HG03066 (cell line): ENCODE data around the gene P4HA1.
A peak's percentile ranks its signal among the peaks of the same experiment; 100 is the strongest.
"Not testable (repeated sequence)": the region's sequence is repeated elsewhere in the genome, so short reads cannot be mapped to it uniquely, and the experiment has no call there.

ENCODE experiments used
- ATAC-seq: cut with Tn5 transposase; IDR thresholded peaks from one replicate; pipeline ENCODE4 v1.9.1; 2021; ENCODE audit warnings: low read depth; ENCODE audit not compliant: unreplicated experiment

P4HA1 gene

DNA sequence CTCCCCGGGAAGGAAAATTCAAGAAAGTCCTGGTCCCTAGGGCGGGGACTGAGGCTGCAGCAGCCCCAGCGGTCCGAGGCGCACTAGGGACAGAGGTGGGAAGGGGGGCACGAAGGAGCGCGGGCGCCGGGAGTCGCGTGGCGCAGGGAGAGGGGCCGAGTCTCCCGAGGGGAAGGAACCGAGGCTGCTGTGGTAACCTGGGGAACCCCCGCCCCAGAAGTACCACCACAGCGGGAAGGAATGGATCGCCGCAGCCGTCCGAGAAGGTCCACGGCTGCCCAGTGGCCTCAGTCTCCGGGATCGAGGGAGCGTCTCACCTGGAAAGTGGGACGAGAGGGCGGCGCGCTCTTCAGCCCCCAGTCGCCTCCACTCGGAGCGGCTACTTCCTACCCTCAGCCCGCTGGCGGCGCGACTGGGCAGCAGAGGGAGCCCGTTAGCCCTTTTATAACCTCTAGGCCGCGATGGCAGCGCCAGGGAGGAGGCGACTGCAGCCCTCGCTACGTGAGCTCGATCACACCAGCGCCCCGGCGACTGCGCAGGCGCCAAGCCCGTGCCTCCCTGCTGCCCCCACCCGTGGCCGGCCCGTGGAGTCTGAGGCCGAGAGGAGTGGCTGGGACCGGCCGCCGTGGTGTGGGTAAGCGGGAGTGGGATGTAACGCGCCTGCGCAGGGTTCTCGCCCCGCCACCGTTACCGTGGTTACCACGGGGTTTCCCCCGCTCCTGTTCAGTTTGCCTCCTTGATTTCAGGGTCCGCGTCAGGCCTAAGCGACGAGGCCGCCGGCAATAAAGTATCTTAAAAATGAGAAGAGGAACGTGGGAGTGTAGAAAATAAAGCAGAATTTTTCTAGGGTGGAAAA is at the start of gene P4HA1:
Gene P4HA1 (minus strand): TSS at position 418 of the 856 bp plus-strand sequence. CDS start 21,983 bp downstream, outside the sequence.
- ATAC-seq = peak; percentile 79

DNA sequence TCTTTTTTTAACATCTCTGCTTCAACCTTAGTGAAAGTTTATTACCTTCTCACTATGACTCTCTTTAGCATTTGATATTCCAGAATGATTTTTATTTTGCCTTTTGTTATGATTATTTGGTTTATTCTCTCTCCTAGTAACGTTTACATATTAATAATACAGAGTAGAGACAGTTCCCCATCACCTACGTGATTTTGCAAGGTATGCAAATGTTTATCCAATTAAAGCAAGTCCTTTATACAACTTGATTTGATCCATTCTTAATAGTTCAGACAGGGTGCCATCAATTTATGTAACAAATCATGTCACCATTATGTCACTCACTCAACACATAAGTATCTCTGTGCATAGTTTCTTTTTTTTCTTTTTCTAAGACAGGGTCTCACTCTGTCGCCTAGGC is 44.9 kb upstream of the P4HA1 start:
- ATAC-seq = no peak

DNA sequence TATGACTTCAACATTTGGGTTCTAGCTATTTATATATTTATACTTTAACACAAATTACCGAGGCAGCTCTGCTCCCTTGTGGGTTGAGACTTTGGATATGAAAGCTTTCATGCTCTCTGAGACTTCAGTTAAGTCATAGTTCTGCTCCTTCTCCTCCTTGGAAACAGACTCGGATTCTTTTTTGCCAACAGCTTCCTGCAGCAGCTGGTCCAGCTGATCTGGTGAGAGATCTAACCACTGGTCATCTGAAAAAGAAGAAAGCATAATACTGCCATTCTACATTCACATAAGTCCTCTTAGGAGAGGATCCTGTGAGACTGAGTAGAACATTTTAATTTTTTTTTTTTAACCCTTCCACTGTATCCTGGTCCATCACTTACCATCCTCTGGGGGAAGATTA is 42.6 kb upstream of the P4HA1 start:
- no peak for ATAC-seq

GRCh38 chr10:73136627-73137026 is 40.0 kb upstream of the P4HA1 start:
- no peak for ATAC-seq

- ATAC-seq = no peak
These were observed 38.1 kb upstream of the P4HA1 start for GRCh38 chr10:73134727-73135126.

DNA sequence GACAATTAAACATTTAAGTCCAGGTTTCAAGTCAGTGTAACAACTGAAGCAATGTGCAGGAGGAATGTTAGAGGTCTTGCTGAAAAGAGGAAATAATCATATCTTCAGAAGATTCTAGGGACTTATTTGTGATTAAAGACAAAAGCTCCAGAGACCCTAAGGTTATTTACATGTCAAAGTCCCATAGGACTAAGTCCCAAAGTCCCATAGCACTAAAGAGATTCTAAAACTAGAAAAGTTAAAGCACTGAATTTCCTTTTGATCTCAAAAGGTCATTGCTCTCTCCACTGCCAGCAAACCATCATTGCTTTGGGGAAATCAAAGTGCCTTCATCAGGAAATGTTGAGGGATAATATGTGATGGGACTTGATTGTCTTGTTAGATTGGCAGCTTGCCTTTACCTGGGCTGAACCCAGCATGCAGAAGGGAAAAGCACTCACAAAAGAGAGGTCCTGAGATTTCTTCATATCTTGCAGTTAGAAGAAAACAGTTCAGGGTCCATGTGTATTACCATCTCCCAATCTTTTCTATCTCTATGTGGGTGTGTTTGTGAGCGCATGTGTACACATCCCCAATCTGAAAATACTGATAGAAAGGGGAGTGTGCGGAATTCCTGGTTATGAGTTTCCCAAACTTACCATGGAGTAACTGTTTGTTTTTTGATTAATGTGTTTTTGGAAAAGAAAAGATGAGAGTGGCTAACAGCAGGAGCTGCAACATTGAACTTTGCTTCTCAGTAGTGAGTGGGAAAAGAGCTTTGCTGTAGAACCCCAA is 35.4 kb upstream of the P4HA1 start:
- ATAC-seq = no peak

GRCh38 chr10:73131301-73131700 is 34.6 kb upstream of the P4HA1 start:
- ATAC-seq = no peak

DNA sequence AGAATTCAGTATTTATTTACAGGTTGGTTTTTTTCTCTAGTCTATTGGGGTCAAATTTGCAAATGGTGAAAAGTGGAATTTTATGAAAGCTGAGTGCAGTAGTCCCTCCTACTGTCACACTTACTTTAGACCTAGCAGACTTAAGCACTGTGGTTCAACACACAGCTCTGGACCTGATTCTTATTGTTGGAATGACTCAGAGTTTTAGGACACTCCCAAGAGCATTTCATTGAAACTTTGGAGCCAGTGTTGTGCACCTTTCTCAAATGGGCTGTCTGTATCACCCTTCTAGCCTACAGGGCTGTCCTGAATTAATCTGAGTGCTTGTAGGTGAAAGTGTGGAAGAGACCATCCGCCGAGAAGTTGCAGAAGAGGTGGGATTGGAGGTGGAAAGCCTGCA is 29.7 kb upstream of the P4HA1 start:
- no peak for ATAC-seq

- ATAC-seq = no peak
These were observed 23.3 kb upstream of the P4HA1 start for GRCh38 chr10:73119952-73120351.

DNA sequence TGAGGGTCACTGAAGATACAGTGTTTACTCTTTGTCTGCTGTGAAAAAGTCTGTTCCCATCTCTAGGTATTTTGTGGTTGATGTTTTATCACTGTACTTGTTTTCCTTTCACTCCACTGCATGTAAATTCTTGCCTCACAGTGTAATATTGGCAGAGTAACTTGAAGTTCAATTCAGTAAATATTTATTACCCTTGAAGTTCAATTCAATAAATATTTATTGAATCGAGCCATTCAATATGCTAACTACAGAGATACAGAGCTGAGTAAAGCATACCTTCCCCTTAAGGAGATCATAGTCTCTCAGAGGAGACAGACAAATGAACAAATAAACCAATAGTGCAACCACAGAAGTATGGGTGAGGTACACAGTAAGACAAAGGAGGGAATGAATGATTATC is 22.8 kb upstream of the P4HA1 start:
- no peak for ATAC-seq

DNA sequence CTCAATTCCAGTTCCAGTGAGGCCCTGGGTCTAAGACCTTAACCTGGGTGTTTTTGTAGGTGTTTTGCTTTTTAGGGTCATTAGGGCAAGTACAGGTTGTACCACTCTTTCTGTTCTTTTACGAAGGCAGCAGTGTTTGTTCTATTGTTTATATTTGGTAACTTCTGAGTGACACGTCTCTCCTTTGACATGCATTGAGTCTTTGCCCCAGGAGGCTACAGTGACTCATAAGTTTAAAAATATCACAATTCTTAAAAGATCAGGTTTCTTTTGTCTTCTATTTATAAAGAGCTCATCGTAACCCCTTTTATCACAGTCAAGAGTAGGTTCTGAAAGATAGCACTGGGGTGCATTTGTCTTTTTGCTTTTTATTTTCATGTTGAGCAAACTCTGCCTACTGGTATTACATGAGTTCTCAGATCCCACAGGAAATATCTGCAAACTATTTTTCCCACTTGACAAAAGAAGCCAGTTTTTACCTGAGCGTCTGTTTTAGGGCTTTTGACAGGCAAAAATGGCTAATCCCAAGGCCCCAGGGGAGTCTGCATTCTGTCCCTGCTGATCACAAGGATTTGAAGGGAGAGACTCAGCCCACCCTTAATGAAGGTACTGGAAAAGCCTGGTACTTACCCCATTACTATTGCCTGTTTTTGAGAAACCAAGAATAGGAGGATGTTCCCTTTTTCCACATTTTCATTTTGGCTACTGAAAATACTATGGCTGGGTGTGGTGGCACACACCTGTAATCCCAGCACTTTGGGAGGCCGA is 21.5 kb upstream of the P4HA1 start:
- ATAC-seq = peak; percentile 88

- no peak for ATAC-seq
These were observed 19.4 kb upstream of the P4HA1 start for GRCh38 chr10:73116017-73116416.

DNA sequence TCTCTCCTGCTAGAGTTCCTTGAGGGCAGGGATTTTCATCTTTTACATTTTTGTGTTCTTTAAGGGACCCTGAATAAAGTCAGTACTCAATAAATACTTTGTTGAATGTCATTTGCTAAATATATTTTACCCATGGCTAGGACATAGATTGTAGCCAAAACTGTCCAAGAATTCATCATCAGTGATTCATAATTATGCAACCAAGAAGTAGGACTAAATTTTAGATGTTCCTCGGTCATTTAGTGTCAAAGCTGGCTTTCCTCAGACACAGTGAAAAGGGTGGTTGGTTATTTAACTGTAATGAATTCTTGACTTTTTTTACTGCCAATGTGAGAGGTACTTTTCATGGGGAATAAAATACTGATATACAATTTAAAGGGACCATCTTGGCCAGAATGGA is 16.9 kb upstream of the P4HA1 start:
- no peak for ATAC-seq

- ATAC-seq = not testable (repeated sequence)
These were observed 15.4 kb upstream of the P4HA1 start for GRCh38 chr10:73112032-73112431.

- peak; percentile 64 for ATAC-seq
These were observed 13.7 kb upstream of the P4HA1 start, which contains the start of gene NUDT13 for GRCh38 chr10:73110345-73110849. Gene NUDT13, plus strand, starts transcription at chr10:73110455. Its CDS starts 3,911 bp downstream, at chr10:73114366.

- ATAC-seq = not testable (repeated sequence)
These were observed 12.6 kb upstream of the P4HA1 start for GRCh38 chr10:73109248-73109652.

DNA sequence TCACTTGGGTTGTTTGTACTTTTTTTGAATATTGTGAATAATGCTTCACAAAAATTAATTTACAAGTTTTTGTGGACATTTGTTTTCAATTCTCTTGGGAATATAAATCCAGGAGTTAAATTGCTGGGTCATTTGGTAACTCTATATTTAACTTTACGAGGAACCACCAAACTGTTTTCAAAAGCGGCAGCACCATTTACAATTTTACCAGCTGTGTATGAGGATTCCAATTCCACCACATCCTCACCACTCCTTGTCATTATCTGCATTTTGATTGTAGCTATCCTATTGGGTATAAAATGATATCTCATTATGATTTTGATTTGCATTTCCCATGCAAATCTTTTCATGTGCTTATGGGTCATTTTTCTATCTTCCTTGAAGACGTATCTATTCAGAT is 9.6 kb upstream of the P4HA1 start:
- ATAC-seq = no peak

DNA sequence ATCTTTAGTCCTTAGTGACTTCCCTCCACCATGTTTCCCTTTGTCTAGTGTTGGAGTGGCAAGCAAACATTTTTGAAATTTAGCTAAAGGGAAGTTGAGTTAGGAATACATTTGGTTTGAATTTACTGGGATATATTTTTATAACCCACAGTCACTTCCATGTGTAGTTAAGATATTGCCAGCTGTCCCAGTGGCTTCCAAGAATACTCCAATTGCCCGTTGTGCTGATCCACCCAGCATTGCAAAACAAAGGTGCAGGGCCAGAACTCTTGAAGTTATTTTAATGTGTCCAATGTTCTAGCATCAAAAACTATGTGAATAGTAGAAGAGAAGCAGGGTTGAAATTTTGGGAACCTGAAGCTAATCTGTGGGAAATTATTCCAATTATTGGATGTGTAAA is 2.5 kb upstream of the P4HA1 start:
- ATAC-seq = no peak

- no peak for ATAC-seq
These were observed 622 bp upstream of the P4HA1 start for GRCh38 chr10:73097305-73097670.

- peak; percentile 28 for ATAC-seq
These were observed 621 bp downstream of the P4HA1 start for GRCh38 chr10:73096041-73096448.
